Stimulated activated naive B cell treated with anti-CD40 and anti-IgM and Interleukin-4, amounts not matched to agents 10 μg/mL and 1 μg/mL and 100 μg/mL, for 72 hours (primary cell): ENCODE measurements around the gene JMJD8.
"Not testable (repeated sequence)": the region's sequence is repeated elsewhere in the genome, so short reads cannot be mapped to it uniquely, and the experiment has no call there.

Experiments
- ATAC-seq, 2 donors: fragments of 150-1000 bp; cut with Tn5 transposase; replicated peaks; 2 replicates each; pipeline ENCODE4 v1.10.0; 2021; ENCODE audit warnings: moderate library complexity in 1 of 2
- DNase-seq: peaks from one replicate; pipeline ENCODE4 v3.0.0; 2021
- H3K27ac Mint-ChIP-seq: one replicate; pipeline ENCODE4 v1.8.0; 2022; ENCODE audit warnings: mild to moderate bottlenecking, mixed read lengths
- H3K27me3 Mint-ChIP-seq, 2 donors: one replicate each; pipeline ENCODE4 v1.8.0; 2022; ENCODE audit warnings: mixed read lengths in 2 of 2
- H3K36me3 Mint-ChIP-seq, 2 donors: one replicate each; pipeline ENCODE4 v1.8.0; 2022; ENCODE audit warnings: mixed read lengths in 2 of 2, mild to moderate bottlenecking in 1 of 2
- H3K4me1 Mint-ChIP-seq, 2 donors: one replicate each; pipeline ENCODE4 v1.8.0; 2022; ENCODE audit warnings: mixed read lengths in 2 of 2, mild to moderate bottlenecking in 1 of 2
- H3K4me3 Mint-ChIP-seq, 2 donors: one replicate each; pipeline ENCODE4 v1.8.0; 2022; ENCODE audit warnings: mild to moderate bottlenecking in 2 of 2, mixed read lengths in 2 of 2, moderate library complexity in 1 of 2
- H3K9me3 Mint-ChIP-seq, 2 donors: one replicate each; pipeline ENCODE4 v1.8.0; 2022; ENCODE audit warnings: mixed read lengths in 2 of 2, mild to moderate bottlenecking in 1 of 2

The JMJD8 gene

GRCh38 chr16:717450-718245, 33.5 kb upstream of the JMJD8 start:
- Mint-ChIP-seq H3K4me1 (peaks cover 15 to 45% of the 10 kb centered on the region in 2 donors), H3K27ac (no peak overlapping the region), H3K4me3 (no peak overlapping the region), H3K36me3 (peaks cover 0 to 1% of the 10 kb centered on the region in 2 donors), H3K27me3 (peaks cover 12 to 22% of the 10 kb centered on the region in 2 donors), H3K9me3 (no peaks in the 10 kb centered on the region)
- ATAC-seq = no peak
- no peak for DNase-seq

- H3K4me1 Mint-ChIP-seq = peaks cover 15 to 37% of the 10 kb centered on the region in 2 donors
- no peaks in the 10 kb centered on the region for H3K36me3 Mint-ChIP-seq
- H3K27ac Mint-ChIP-seq = no peak overlapping the region
- no peak overlapping the region for H3K4me3 Mint-ChIP-seq
- peaks cover 14 to 24% of the 10 kb centered on the region in 2 donors for H3K27me3 Mint-ChIP-seq
- ATAC-seq (no peak), DNase-seq (no peak)
- H3K9me3 Mint-ChIP-seq = no peaks in the 10 kb centered on the region
Observed at GRCh38 chr16:716768-717325, 32.7 kb upstream of the JMJD8 start.

- Mint-ChIP-seq H3K4me3 (peak overlapping the region; percentile 59 to 72), H3K36me3 (no peaks in the 10 kb centered on the region), H3K27me3 (peaks cover 14 to 30% of the 10 kb centered on the region in 2 donors), H3K27ac (peak overlapping the region; percentile 66), H3K4me1 (peaks cover 15 to 35% of the 10 kb centered on the region in 2 donors), H3K9me3 (no peaks in the 10 kb centered on the region)
- DNase-seq (no peak), ATAC-seq (no peak)
Observed at GRCh38 chr16:716200-716568, 32.0 kb upstream of the JMJD8 start.

- Mint-ChIP-seq H3K36me3 (no peaks in the 10 kb centered on the region), H3K4me1 (peaks cover 15 to 35% of the 10 kb centered on the region in 2 donors), H3K27ac (peak overlapping the region; percentile 37), H3K4me3 (peak overlapping the region; percentile 59 to 72), H3K9me3 (no peaks in the 10 kb centered on the region), H3K27me3 (peaks cover 15 to 36% of the 10 kb centered on the region in 2 donors)
- ATAC-seq = peak; percentile 7 to 12
- DNase-seq = no peak
Observed at GRCh38 chr16:715477-716199, 31.5 kb upstream of the JMJD8 start.

- Mint-ChIP-seq H3K27me3 (peaks cover 22 to 42% of the 10 kb centered on the region in 2 donors), H3K9me3 (no peaks in the 10 kb centered on the region), H3K4me1 (peaks cover 9 to 27% of the 10 kb centered on the region in 2 donors), H3K4me3 (peak within 1 kb of the TSS; percentile 59 to 72), H3K27ac (peak within 1 kb of the TSS; percentile 37), H3K36me3 (no peaks in the 10 kb centered on the region)
- ATAC-seq = peak; percentile 83 to 88
- peak; percentile 74 for DNase-seq
Observed at GRCh38 chr16:714558-715476, 30.7 kb upstream of the JMJD8 start, which contains the start of gene METRN. Gene METRN (plus strand): TSS chr16:715118. CDS start chr16:715290, 172 bp downstream.

- H3K27me3 Mint-ChIP-seq = peaks cover 29 to 50% of the 10 kb centered on the region in 2 donors
- H3K9me3 Mint-ChIP-seq = no peaks in the 10 kb centered on the region
- no peak overlapping the region for H3K27ac Mint-ChIP-seq
- no peak for ATAC-seq
- H3K36me3 Mint-ChIP-seq = no peaks in the 10 kb centered on the region
- peaks cover 7 to 19% of the 10 kb centered on the region in 2 donors for H3K4me1 Mint-ChIP-seq
- H3K4me3 Mint-ChIP-seq = no peak overlapping the region
- DNase-seq = no peak
Observed at GRCh38 chr16:714079-714478, 29.9 kb upstream of the JMJD8 start.

GRCh38 chr16:712740-713250, 28.7 kb upstream of the JMJD8 start:
- not testable (repeated sequence) for ATAC-seq, H3K27ac Mint-ChIP-seq, H3K36me3 Mint-ChIP-seq, H3K4me3 Mint-ChIP-seq, H3K9me3 Mint-ChIP-seq
- peak; percentile 38 for DNase-seq
- H3K4me1 Mint-ChIP-seq = peaks cover 5 to 17% of the 10 kb centered on the region in 2 donors
- H3K27me3 Mint-ChIP-seq = peaks cover 41 to 62% of the 10 kb centered on the region in 2 donors

- peaks cover 50 to 73% of the 10 kb centered on the region in 2 donors for H3K27me3 Mint-ChIP-seq
- DNase-seq (peak; percentile 63), ATAC-seq (peak; percentile 73 to 74)
- no peak overlapping the region for H3K27ac Mint-ChIP-seq
- H3K4me1 Mint-ChIP-seq = peaks cover 5 to 19% of the 10 kb centered on the region in 2 donors
- H3K4me3 Mint-ChIP-seq = no peak overlapping the region
- no peaks in the 10 kb centered on the region for H3K36me3 Mint-ChIP-seq
- H3K9me3 Mint-ChIP-seq = no peaks in the 10 kb centered on the region
Observed at GRCh38 chr16:711548-712320, 27.6 kb upstream of the JMJD8 start.

GRCh38 chr16:711084-711483, 26.9 kb upstream of the JMJD8 start:
- peaks cover 4 to 20% of the 10 kb centered on the region in 2 donors for H3K4me1 Mint-ChIP-seq
- no peaks in the 10 kb centered on the region for H3K36me3 Mint-ChIP-seq
- ATAC-seq (no peak), DNase-seq (no peak)
- no peak overlapping the region for H3K27ac Mint-ChIP-seq
- H3K4me3 Mint-ChIP-seq = no peak overlapping the region
- H3K9me3 Mint-ChIP-seq = no peaks in the 10 kb centered on the region
- H3K27me3 Mint-ChIP-seq = peaks cover 52 to 73% of the 10 kb centered on the region in 2 donors

- peaks cover 2 to 18% of the 10 kb centered on the region in 2 donors for H3K4me1 Mint-ChIP-seq
- H3K9me3 Mint-ChIP-seq = no peaks in the 10 kb centered on the region
- ATAC-seq (no peak), DNase-seq (no peak)
- peaks cover 52 to 71% of the 10 kb centered on the region in 2 donors for H3K27me3 Mint-ChIP-seq
- H3K4me3 Mint-ChIP-seq = no peak overlapping the region
- H3K27ac Mint-ChIP-seq = no peak overlapping the region
- no peaks in the 10 kb centered on the region for H3K36me3 Mint-ChIP-seq
Observed at GRCh38 chr16:710500-711075, 26.5 kb upstream of the JMJD8 start.

GRCh38 chr16:709566-710499, 25.7 kb upstream of the JMJD8 start:
- H3K4me3 Mint-ChIP-seq = no peak overlapping the region
- no peaks in the 10 kb centered on the region for H3K36me3 Mint-ChIP-seq
- H3K9me3 Mint-ChIP-seq = no peaks in the 10 kb centered on the region
- DNase-seq (no peak), ATAC-seq (no peak)
- H3K4me1 Mint-ChIP-seq = peaks cover 2 to 18% of the 10 kb centered on the region in 2 donors
- H3K27ac Mint-ChIP-seq = no peak overlapping the region
- H3K27me3 Mint-ChIP-seq = peaks cover 52 to 71% of the 10 kb centered on the region in 2 donors

- Mint-ChIP-seq H3K27me3 (peaks cover 49 to 72% of the 10 kb centered on the region in 2 donors), H3K27ac (no peak overlapping the region), H3K4me3 (no peak overlapping the region), H3K9me3 (no peaks in the 10 kb centered on the region), H3K4me1 (peaks cover 4 to 11% of the 10 kb centered on the region in 2 donors), H3K36me3 (no peaks in the 10 kb centered on the region)
- ATAC-seq (no peak), DNase-seq (no peak)
Observed at GRCh38 chr16:708959-709358, 24.8 kb upstream of the JMJD8 start.
